ENCODE data around the gene UBE4A.

The UBE4A gene

GRCh38 chr11:118322721-118323120 lies 36.7 kb upstream of the UBE4A start:
- Histone ChIP-seq H3K79me2 (ENCODE audit: insufficient read depth, low read length) (0 out of 2 replicates have a peak, but pooled peaks cover 5% of the 10 kb centered on the region), H3K4me1 (ENCODE audit: insufficient read depth, low read length) (peaks cover 27% of the 10 kb centered on the region), H3K27ac (ENCODE audit: low read length) (no peak overlapping the region; the same call in 1 of the 2 replicates), H4K20me1 (ENCODE audit: insufficient read depth, low read length) (no peaks in the 10 kb centered on the region), H3K9me3 (ENCODE audit: insufficient read depth, low read length, severe bottlenecking) (no peaks in the 10 kb centered on the region), H3K4me3 (ENCODE audit: low read depth in 1 of 2, low read length in 2 of 2) (no peak overlapping the region), H3K9ac (ENCODE audit: low read depth, low read length) (no peak overlapping the region), H3K36me3 (ENCODE audit: insufficient read depth, low read length) (0 out of 2 replicates have a peak, but pooled peaks cover 4% of the 10 kb centered on the region), H3K27me3 (ENCODE audit: insufficient read depth, low read length, poor library complexity) (no peaks in the 10 kb centered on the region), H3K4me2 (ENCODE audit: insufficient read depth, low read length) (no peak overlapping the region), H2AFZ (ENCODE audit: low read depth, low read length) (no peak overlapping the region)
- DNase-seq = no peak
- ATAC-seq (ENCODE audit: insufficient read depth, low read depth) = no peak
- TF ChIP-seq, protein P1, sequence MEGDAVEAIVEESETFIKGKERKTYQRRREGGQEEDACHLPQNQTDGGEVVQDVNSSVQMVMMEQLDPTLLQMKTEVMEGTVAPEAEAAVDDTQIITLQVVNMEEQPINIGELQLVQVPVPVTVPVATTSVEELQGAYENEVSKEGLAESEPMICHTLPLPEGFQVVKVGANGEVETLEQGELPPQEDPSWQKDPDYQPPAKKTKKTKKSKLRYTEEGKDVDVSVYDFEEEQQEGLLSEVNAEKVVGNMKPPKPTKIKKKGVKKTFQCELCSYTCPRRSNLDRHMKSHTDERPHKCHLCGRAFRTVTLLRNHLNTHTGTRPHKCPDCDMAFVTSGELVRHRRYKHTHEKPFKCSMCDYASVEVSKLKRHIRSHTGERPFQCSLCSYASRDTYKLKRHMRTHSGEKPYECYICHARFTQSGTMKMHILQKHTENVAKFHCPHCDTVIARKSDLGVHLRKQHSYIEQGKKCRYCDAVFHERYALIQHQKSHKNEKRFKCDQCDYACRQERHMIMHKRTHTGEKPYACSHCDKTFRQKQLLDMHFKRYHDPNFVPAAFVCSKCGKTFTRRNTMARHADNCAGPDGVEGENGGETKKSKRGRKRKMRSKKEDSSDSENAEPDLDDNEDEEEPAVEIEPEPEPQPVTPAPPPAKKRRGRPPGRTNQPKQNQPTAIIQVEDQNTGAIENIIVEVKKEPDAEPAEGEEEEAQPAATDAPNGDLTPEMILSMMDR (IDR thresholded peaks at IDR 0.05; ENCODE audit: borderline replicate concordance, extremely low read depth, low read length, poor library complexity, severe bottlenecking) = no peak
- TF ChIP-seq EZH2 (IDR thresholded peaks at IDR 0.05; ENCODE audit: borderline replicate concordance, low read depth, low read length, severe bottlenecking) = no peak

- no peaks in the 10 kb centered on the region for H4K20me1 ChIP-seq (ENCODE audit: insufficient read depth, low read length)
- H3K4me1 ChIP-seq (ENCODE audit: insufficient read depth, low read length) = peaks cover 1% of the 10 kb centered on the region; the same call in 1 of the 2 replicates
- no peak for TF ChIP-seq EZH2 (IDR thresholded peaks at IDR 0.05; ENCODE audit: borderline replicate concordance, low read depth, low read length, severe bottlenecking)
- TF ChIP-seq, protein P1 (IDR thresholded peaks at IDR 0.05; ENCODE audit: borderline replicate concordance, extremely low read depth, low read length, poor library complexity, severe bottlenecking) = no peak
- no peak for DNase-seq
- ATAC-seq (ENCODE audit: insufficient read depth, low read depth) = no peak
- no peaks in the 10 kb centered on the region for H3K79me2 ChIP-seq (ENCODE audit: insufficient read depth, low read length)
- H3K4me3 ChIP-seq (ENCODE audit: low read depth in 1 of 2, low read length in 2 of 2) = no peak overlapping the region
- H3K9me3 ChIP-seq (ENCODE audit: insufficient read depth, low read length, severe bottlenecking) = no peaks in the 10 kb centered on the region
- no peak overlapping the region for H3K4me2 ChIP-seq (ENCODE audit: insufficient read depth, low read length)
- H3K27ac ChIP-seq (ENCODE audit: low read length) = no peak overlapping the region
- H3K9ac ChIP-seq (ENCODE audit: low read depth, low read length) = no peak overlapping the region
- 0 out of 2 replicates have a peak, but pooled peaks cover 4% of the 10 kb centered on the region for H3K36me3 ChIP-seq (ENCODE audit: insufficient read depth, low read length)
- H2AFZ ChIP-seq (ENCODE audit: low read depth, low read length) = no peak overlapping the region
- no peaks in the 10 kb centered on the region for H3K27me3 ChIP-seq (ENCODE audit: insufficient read depth, low read length, poor library complexity)
Observed at GRCh38 chr11:118325283-118325682, 34.1 kb upstream of the UBE4A start.

DNA sequence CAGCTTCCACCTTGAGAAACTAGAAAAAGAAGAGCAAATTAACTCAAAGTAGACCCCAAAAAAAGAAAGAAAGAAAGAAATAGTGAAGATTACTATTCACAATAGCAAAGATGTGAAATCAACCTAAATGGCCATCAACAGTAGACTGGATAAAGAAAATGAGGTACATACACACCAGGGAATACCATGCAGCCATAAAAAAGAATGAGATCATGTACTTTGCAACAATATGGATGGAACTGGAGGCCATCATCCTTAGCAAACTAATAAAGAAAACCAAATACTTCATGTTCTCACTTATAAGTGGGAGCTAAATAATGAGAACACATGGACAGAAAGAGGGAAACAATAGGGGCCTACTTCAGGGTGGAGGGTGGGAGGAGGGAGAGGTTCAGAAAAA lies 30.7 kb upstream of the UBE4A start:
- Histone ChIP-seq H3K9ac (ENCODE audit: low read depth, low read length) (no peak overlapping the region), H3K27me3 (ENCODE audit: insufficient read depth, low read length, poor library complexity) (no peaks in the 10 kb centered on the region), H2AFZ (ENCODE audit: low read depth, low read length) (no peak overlapping the region), H4K20me1 (ENCODE audit: insufficient read depth, low read length) (no peaks in the 10 kb centered on the region), H3K9me3 (ENCODE audit: insufficient read depth, low read length, severe bottlenecking) (no peaks in the 10 kb centered on the region), H3K4me3 (ENCODE audit: low read depth in 1 of 2, low read length in 2 of 2) (no peak overlapping the region), H3K4me1 (ENCODE audit: insufficient read depth, low read length) (no peaks in the 10 kb centered on the region), H3K27ac (ENCODE audit: low read length) (no peak overlapping the region), H3K36me3 (ENCODE audit: insufficient read depth, low read length) (peaks cover 3% of the 10 kb centered on the region; the same call in 1 of the 2 replicates), H3K4me2 (ENCODE audit: insufficient read depth, low read length) (no peak overlapping the region), H3K79me2 (ENCODE audit: insufficient read depth, low read length) (peaks cover 6% of the 10 kb centered on the region; the same call in 1 of the 2 replicates)
- TF ChIP-seq, protein P1 (IDR thresholded peaks at IDR 0.05; ENCODE audit: borderline replicate concordance, extremely low read depth, low read length, poor library complexity, severe bottlenecking) = no peak
- TF ChIP-seq EZH2 (IDR thresholded peaks at IDR 0.05; ENCODE audit: borderline replicate concordance, low read depth, low read length, severe bottlenecking) = no peak
- DNase-seq = no peak
- ATAC-seq (ENCODE audit: insufficient read depth, low read depth) = no peak

All from DND-41 (cell line).